ENCODE data around the gene C1QTNF9.

- TF ChIP-seq POLR2A (IDR thresholded peaks at IDR 0.05; ENCODE audit: borderline replicate concordance, extremely low read depth, insufficient read depth, insufficient read length), result no peak
- TF ChIP-seq YY1 (IDR thresholded peaks at IDR 0.05; ENCODE audit: extremely low read depth, insufficient replicate concordance, low read depth, low read length), result no peak
- no peak for TF ChIP-seq CTCF (IDR thresholded peaks at IDR 0.05 in 2 of 3, conservative IDR thresholded peaks at IDR 0.05 in 1 of 3; ENCODE audit: borderline replicate concordance in 1 of 3, insufficient read depth in 1 of 3, low read depth in 2 of 3, low read length in 2 of 3)
- TF ChIP-seq POLR2AphosphoS5 (IDR thresholded peaks at IDR 0.05; ENCODE audit: low read depth, low read length), result no peak
- no peak for TF ChIP-seq REST (IDR thresholded peaks at IDR 0.05; ENCODE audit: low read depth)
- no peak for TF ChIP-seq ZNF274 (IDR thresholded peaks at IDR 0.05; ENCODE audit: low read depth, low read length)
- no peak for TF ChIP-seq EZH2 (IDR thresholded peaks at IDR 0.05)
- TF ChIP-seq EGR1 (IDR thresholded peaks at IDR 0.05; ENCODE audit: low read depth), result no peak
- no peak for TF ChIP-seq TCF7L2 (IDR thresholded peaks at IDR 0.05; ENCODE audit: borderline replicate concordance, extremely low read depth, insufficient read depth, insufficient read length)
- no peak for TF ChIP-seq ATF3 (IDR thresholded peaks at IDR 0.05)
- no peak for TF ChIP-seq RAD21 (IDR thresholded peaks at IDR 0.05; ENCODE audit: low read depth)
- TF ChIP-seq CBX3 (IDR thresholded peaks at IDR 0.05; ENCODE audit: low read depth), result no peak
- TF ChIP-seq JUND (IDR thresholded peaks at IDR 0.05), result no peak
- no peak for TF ChIP-seq CEBPB (IDR thresholded peaks at IDR 0.05; ENCODE audit: low read depth)
These were observed 21.6 kb upstream of the C1QTNF9 start for GRCh38 chr13:24287748-24288287.

Data from HCT116 (cell line).